ENCODE results near the gene BMP10.

Gene BMP10

GRCh38 chr2:68834737-68835376 lies 36.3 kb downstream of the BMP10 start:
- Histone ChIP-seq H2AFZ (ENCODE audit: low read length, unreplicated experiment) (no peak overlapping the region), H3K27ac (ENCODE audit: low read depth, low read length) (no peak overlapping the region), H3K4me1 (ENCODE audit: control insufficient read depth, insufficient read depth, low read length, unreplicated experiment) (peaks cover 20% of the 10 kb centered on the region), H3K4me3 (ENCODE audit: low read depth, low read length) (no peak overlapping the region), H3K79me2 (ENCODE audit: control insufficient read depth, insufficient read depth, low read length, unreplicated experiment) (no peaks in the 10 kb centered on the region), H3K27me3 (ENCODE audit: insufficient read depth, low read length) (no peaks in the 10 kb centered on the region), H3K36me3 (ENCODE audit: insufficient read depth, low read length) (no peaks in the 10 kb centered on the region)

- Histone ChIP-seq H2AFZ (ENCODE audit: low read length, unreplicated experiment) (no peak overlapping the region), H3K27ac (ENCODE audit: low read depth, low read length) (no peak overlapping the region), H3K4me3 (ENCODE audit: low read depth, low read length) (no peak overlapping the region), H3K79me2 (ENCODE audit: control insufficient read depth, insufficient read depth, low read length, unreplicated experiment) (no peaks in the 10 kb centered on the region), H3K4me1 (ENCODE audit: control insufficient read depth, insufficient read depth, low read length, unreplicated experiment) (peaks cover 34% of the 10 kb centered on the region), H3K27me3 (ENCODE audit: insufficient read depth, low read length) (no peaks in the 10 kb centered on the region), H3K36me3 (ENCODE audit: insufficient read depth, low read length) (no peaks in the 10 kb centered on the region)
These were observed 38.0 kb downstream of the BMP10 start for GRCh38 chr2:68833162-68833561.

GRCh38 chr2:68832233-68832869 lies 38.8 kb downstream of the BMP10 start:
- Histone ChIP-seq H3K4me1 (ENCODE audit: control insufficient read depth, insufficient read depth, low read length, unreplicated experiment) (peaks cover 34% of the 10 kb centered on the region), H3K27me3 (ENCODE audit: insufficient read depth, low read length) (no peaks in the 10 kb centered on the region), H2AFZ (ENCODE audit: low read length, unreplicated experiment) (no peak overlapping the region), H3K27ac (ENCODE audit: low read depth, low read length) (peak overlapping the region; percentile 39; the same call in 1 of the 2 replicates), H3K36me3 (ENCODE audit: insufficient read depth, low read length) (no peaks in the 10 kb centered on the region), H3K4me3 (ENCODE audit: low read depth, low read length) (no peak overlapping the region), H3K79me2 (ENCODE audit: control insufficient read depth, insufficient read depth, low read length, unreplicated experiment) (no peaks in the 10 kb centered on the region)

- peak overlapping the region; percentile 39; the same call in 1 of the 2 replicates for H3K27ac ChIP-seq (ENCODE audit: low read depth, low read length)
- H3K27me3 ChIP-seq (ENCODE audit: insufficient read depth, low read length), result no peaks in the 10 kb centered on the region
- no peak overlapping the region for H3K4me3 ChIP-seq (ENCODE audit: low read depth, low read length)
- peaks cover 34% of the 10 kb centered on the region for H3K4me1 ChIP-seq (ENCODE audit: control insufficient read depth, insufficient read depth, low read length, unreplicated experiment)
- no peaks in the 10 kb centered on the region for H3K36me3 ChIP-seq (ENCODE audit: insufficient read depth, low read length)
- H3K79me2 ChIP-seq (ENCODE audit: control insufficient read depth, insufficient read depth, low read length, unreplicated experiment), result no peaks in the 10 kb centered on the region
- H2AFZ ChIP-seq (ENCODE audit: low read length, unreplicated experiment), result peak overlapping the region; percentile 39
These were observed 39.4 kb downstream of the BMP10 start for GRCh38 chr2:68831686-68832232.

- no peaks in the 10 kb centered on the region for H3K36me3 ChIP-seq (ENCODE audit: insufficient read depth, low read length)
- H3K4me1 ChIP-seq (ENCODE audit: control insufficient read depth, insufficient read depth, low read length, unreplicated experiment), result peaks cover 34% of the 10 kb centered on the region
- H2AFZ ChIP-seq (ENCODE audit: low read length, unreplicated experiment), result peak overlapping the region; percentile 5
- no peak overlapping the region for H3K27ac ChIP-seq (ENCODE audit: low read depth, low read length)
- H3K4me3 ChIP-seq (ENCODE audit: low read depth, low read length), result no peak overlapping the region
- no peaks in the 10 kb centered on the region for H3K79me2 ChIP-seq (ENCODE audit: control insufficient read depth, insufficient read depth, low read length, unreplicated experiment)
- H3K27me3 ChIP-seq (ENCODE audit: insufficient read depth, low read length), result no peaks in the 10 kb centered on the region
These were observed 41.4 kb downstream of the BMP10 start for GRCh38 chr2:68829749-68830148.

GRCh38 chr2:68828887-68829708 lies 42.1 kb downstream of the BMP10 start:
- H3K27me3 ChIP-seq (ENCODE audit: insufficient read depth, low read length), result no peaks in the 10 kb centered on the region
- H3K4me3 ChIP-seq (ENCODE audit: low read depth, low read length), result peak overlapping the region; percentile 8
- H3K4me1 ChIP-seq (ENCODE audit: control insufficient read depth, insufficient read depth, low read length, unreplicated experiment), result peaks cover 34% of the 10 kb centered on the region
- no peak overlapping the region for H3K27ac ChIP-seq (ENCODE audit: low read depth, low read length)
- H3K36me3 ChIP-seq (ENCODE audit: insufficient read depth, low read length), result no peaks in the 10 kb centered on the region
- H2AFZ ChIP-seq (ENCODE audit: low read length, unreplicated experiment), result peak overlapping the region; percentile 34
- no peaks in the 10 kb centered on the region for H3K79me2 ChIP-seq (ENCODE audit: control insufficient read depth, insufficient read depth, low read length, unreplicated experiment)

GRCh38 chr2:68827666-68828065 lies 43.5 kb downstream of the BMP10 start:
- Histone ChIP-seq H3K4me3 (ENCODE audit: low read depth, low read length) (no peak overlapping the region), H3K79me2 (ENCODE audit: control insufficient read depth, insufficient read depth, low read length, unreplicated experiment) (no peaks in the 10 kb centered on the region), H3K36me3 (ENCODE audit: insufficient read depth, low read length) (no peaks in the 10 kb centered on the region), H3K27me3 (ENCODE audit: insufficient read depth, low read length) (no peaks in the 10 kb centered on the region), H2AFZ (ENCODE audit: low read length, unreplicated experiment) (no peak overlapping the region), H3K27ac (ENCODE audit: low read depth, low read length) (no peak overlapping the region), H3K4me1 (ENCODE audit: control insufficient read depth, insufficient read depth, low read length, unreplicated experiment) (peaks cover 32% of the 10 kb centered on the region)

- Histone ChIP-seq H3K4me1 (ENCODE audit: control insufficient read depth, insufficient read depth, low read length, unreplicated experiment) (peaks cover 16% of the 10 kb centered on the region), H3K79me2 (ENCODE audit: control insufficient read depth, insufficient read depth, low read length, unreplicated experiment) (no peaks in the 10 kb centered on the region)
These were observed 45.3 kb downstream of the BMP10 start for GRCh38 chr2:68825866-68826265.

GRCh38 chr2:68824831-68825230 lies 46.4 kb downstream of the BMP10 start:
- H3K4me1 ChIP-seq (ENCODE audit: control insufficient read depth, insufficient read depth, low read length, unreplicated experiment), result peaks cover 14% of the 10 kb centered on the region
- no peak overlapping the region for H3K27ac ChIP-seq (ENCODE audit: low read depth, low read length)
- H2AFZ ChIP-seq (ENCODE audit: low read length, unreplicated experiment), result no peak overlapping the region
- H3K36me3 ChIP-seq (ENCODE audit: insufficient read depth, low read length), result no peaks in the 10 kb centered on the region
- no peaks in the 10 kb centered on the region for H3K27me3 ChIP-seq (ENCODE audit: insufficient read depth, low read length)
- H3K4me3 ChIP-seq (ENCODE audit: low read depth, low read length), result no peak overlapping the region
- H3K79me2 ChIP-seq (ENCODE audit: control insufficient read depth, insufficient read depth, low read length, unreplicated experiment), result no peaks in the 10 kb centered on the region

More at GRCh38 chr2:68825866-68826265, 45.3 kb downstream of the BMP10 start:
- H3K27ac ChIP-seq (ENCODE audit: low read depth, low read length), result no peak overlapping the region
- no peak overlapping the region for H2AFZ ChIP-seq (ENCODE audit: low read length, unreplicated experiment)
- H3K36me3 ChIP-seq (ENCODE audit: insufficient read depth, low read length), result no peaks in the 10 kb centered on the region
- no peak overlapping the region for H3K4me3 ChIP-seq (ENCODE audit: low read depth, low read length)
- no peaks in the 10 kb centered on the region for H3K27me3 ChIP-seq (ENCODE audit: insufficient read depth, low read length)

GRCh38 chr2:68822207-68822872 lies 48.9 kb downstream of the BMP10 start:
- no peaks in the 10 kb centered on the region for H3K79me2 ChIP-seq (ENCODE audit: control insufficient read depth, insufficient read depth, low read length, unreplicated experiment)
- no peaks in the 10 kb centered on the region for H3K36me3 ChIP-seq (ENCODE audit: insufficient read depth, low read length)
- H3K4me1 ChIP-seq (ENCODE audit: control insufficient read depth, insufficient read depth, low read length, unreplicated experiment), result no peaks in the 10 kb centered on the region
- H3K27me3 ChIP-seq (ENCODE audit: insufficient read depth, low read length), result no peaks in the 10 kb centered on the region
- no peak overlapping the region for H3K27ac ChIP-seq (ENCODE audit: low read depth, low read length)
- no peak overlapping the region for H3K4me3 ChIP-seq (ENCODE audit: low read depth, low read length)
- no peak overlapping the region for H2AFZ ChIP-seq (ENCODE audit: low read length, unreplicated experiment)
